GM23248 (cell line): ENCODE data around the gene PRMT5. TPM values are rescaled to one million over a fixed set of nuclear protein-coding genes. Genes with fewer than 3 reads are reported as not detected.

Source experiments
- DNase-seq: peaks from one replicate; pipeline ENCODE4 v3.0.0-alpha.2; 2015
- H2AFZ ChIP-seq: fragments of 200-600 bp; sonication (generic); 2 replicates; pipeline ENCODE4 v1.6.1; 2016; ENCODE audit warnings: antibody characterized with exemption
- H3F3A ChIP-seq: fragments of 200-600 bp; sonication (generic); 2 replicates; pipeline ENCODE4 v1.6.1; 2016; ENCODE audit warnings: mild to moderate bottlenecking, antibody characterized with exemption, mixed run types; ENCODE audit not compliant: insufficient read depth
- H3K27ac ChIP-seq: fragments of 200-600 bp; sonication (generic); 2 replicates; pipeline ENCODE4 v1.5.1; 2016; ENCODE audit warnings: mild to moderate bottlenecking
- H3K27me3 ChIP-seq: fragments of 200-600 bp; sonication (generic); replicated peaks from 2 replicates; pipeline ENCODE4 v1.6.1; 2016; ENCODE audit warnings: mild to moderate bottlenecking; ENCODE audit not compliant: insufficient read depth
- H3K36me3 ChIP-seq: fragments of 200-600 bp; sonication (generic); 2 replicates; pipeline ENCODE4 v1.6.1; 2016; ENCODE audit warnings: low read depth, mild to moderate bottlenecking
- H3K4me1 ChIP-seq: fragments of 200-600 bp; sonication (generic); 2 replicates; pipeline ENCODE4 v1.6.1; 2016; ENCODE audit warnings: mild to moderate bottlenecking; ENCODE audit not compliant: insufficient read depth
- H3K4me2 ChIP-seq: fragments of 200-600 bp; sonication (generic); one replicate; pipeline ENCODE4 v1.6.1; 2016; ENCODE audit warnings: mild to moderate bottlenecking; ENCODE audit not compliant: unreplicated experiment
- H3K4me3 ChIP-seq: fragments of 200-600 bp; sonication (generic); 2 replicates; pipeline ENCODE4 v1.5.1; 2016; ENCODE audit warnings: mild to moderate bottlenecking
- H3K79me2 ChIP-seq: fragments of 200-600 bp; sonication (generic); 2 replicates; pipeline ENCODE4 v1.6.1; 2016; ENCODE audit warnings: mild to moderate bottlenecking; ENCODE audit not compliant: insufficient read depth
- H3K9ac ChIP-seq: fragments of 200-600 bp; sonication (generic); 2 replicates; pipeline ENCODE4 v1.6.1; 2016; ENCODE audit warnings: mild to moderate bottlenecking
- H3K9me2 ChIP-seq: fragments of 200-600 bp; sonication (generic); 2 replicates; pipeline ENCODE4 v1.6.1; 2016; ENCODE audit warnings: mixed run types, mild to moderate bottlenecking, moderate library complexity; ENCODE audit not compliant: insufficient read depth
- H3K9me3 ChIP-seq: fragments of 200-600 bp; sonication (generic); one replicate; pipeline ENCODE4 v1.6.1; 2017; ENCODE audit warnings: low read depth
- H4K20me1 ChIP-seq: fragments of 200-600 bp; sonication (generic); 2 replicates; pipeline ENCODE4 v1.6.0; 2016; ENCODE audit not compliant: insufficient read depth
- EZH2 ChIP-seq: fragments of 200-600 bp; sonication (generic); IDR thresholded peaks from 2 replicates; pipeline ENCODE4 v1.6.1; 2018; ENCODE audit warnings: antibody characterized with exemption, mild to moderate bottlenecking; ENCODE audit not compliant: insufficient read depth, poor library complexity, severe bottlenecking
- EZH2phosphoT487 ChIP-seq: fragments of 200-600 bp; sonication (generic); IDR thresholded peaks from 2 replicates; pipeline ENCODE4 v1.6.1; 2018; ENCODE audit warnings: antibody characterized with exemption, moderate library complexity, mild to moderate bottlenecking, low read depth; ENCODE audit not compliant: insufficient read depth
- WGBS, 2 experiments: methylation state at CpG; one replicate each; pipeline ENCODE4 v1.1.6; 2015 to 2017; ENCODE audit warnings: low lambda C conversion rate in 2 of 2, low coverage in 1 of 2; ENCODE audit errors: missing lambda C conversion rate in 2 of 2; 5-methylcytosine and 5-hydroxymethylcytosine counted together
- in situ Hi-C: fragments of 300-500 bp; cut with MboI; formaldehyde crosslinking; loops from 2 replicates; pipeline ENCODE4 v1.15.0; 2020
- polyA plus RNA-seq: library from polyadenylated mRNA; unstranded; fragments of >200 nt; fragmentation: Nextera tagmentation; extraction: Ambion mirVana; gene quantifications from 2 replicates; pipeline ENCODE4 v1.2.1, GENCODE V29; 2016
- total RNA-seq: library from RNA; depleted of rRNA; stranded (reverse); fragments of >200 nt; shearing (Covaris generic); gene quantifications from 2 replicates; pipeline ENCODE4 v1.2.3, GENCODE V29; 2014

PRMT5 gene
- total and polyA plus RNA-seq, 2 experiments from 2014 or later, result 61.0 to 80.1 TPM

DNA sequence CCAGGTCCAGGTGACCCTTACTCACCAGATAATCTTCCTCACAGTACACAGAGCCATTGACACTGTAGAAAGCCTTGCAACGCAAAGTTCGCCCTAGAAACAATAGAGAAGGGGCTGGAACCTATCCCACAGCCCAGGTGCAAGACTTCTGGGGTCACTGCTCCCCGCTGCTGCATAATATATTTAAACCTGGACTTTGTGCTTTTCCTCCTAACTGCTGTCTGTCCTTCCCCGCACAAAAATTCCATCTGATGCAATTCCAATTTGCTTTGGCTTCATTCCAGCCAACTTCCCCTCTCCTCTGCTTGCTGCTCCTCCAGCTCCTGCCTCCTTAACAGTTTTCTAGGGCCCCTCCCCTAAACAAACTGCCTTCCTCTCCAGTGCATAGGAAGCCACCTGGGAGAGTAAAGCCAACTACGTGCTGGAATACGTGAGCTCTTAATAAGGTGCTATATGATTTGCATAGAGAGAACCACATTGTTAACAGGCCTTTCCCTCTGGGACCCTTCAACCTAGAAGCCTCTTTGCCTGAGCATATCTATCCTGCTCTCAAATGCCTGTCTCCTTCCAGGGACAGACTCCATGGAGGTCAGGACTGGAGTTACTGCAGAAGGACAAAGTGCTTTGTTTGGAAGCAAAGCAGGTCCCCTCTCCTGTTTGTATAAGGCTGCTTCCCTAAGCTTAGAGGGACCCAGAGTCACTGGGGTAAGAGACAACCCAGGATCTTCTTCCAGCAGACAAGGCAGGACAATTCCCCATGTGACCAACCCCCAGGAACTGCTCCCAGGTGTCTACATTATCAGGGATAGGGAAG lies 47.7 kb upstream of the PRMT5 start:
- peaks cover 28% of the 10 kb centered on the region for H3F3A ChIP-seq
- no peaks in the 10 kb centered on the region for H3K27me3 ChIP-seq
- H3K27ac ChIP-seq, result peak overlapping the region; percentile 51
- no peaks in the 10 kb centered on the region; the same call in 1 of the 2 replicates for H4K20me1 ChIP-seq
- DNase-seq, result peak; percentile 25
- WGBS, 2 experiments, result 76 to 78% methylated on average over 6 of the region's 6 CpGs
- H3K79me2 ChIP-seq, result peaks cover 41% of the 10 kb centered on the region
- peak overlapping the region; percentile 74 for H3K4me2 ChIP-seq
- peaks cover 40% of the 10 kb centered on the region for H3K4me1 ChIP-seq
- no peaks in the 10 kb centered on the region for H3K9me3 ChIP-seq
- peak overlapping the region; percentile 75; the same call in 1 of the 2 replicates for H3K4me3 ChIP-seq
- H2AFZ ChIP-seq, result no peak overlapping the region
- H3K9ac ChIP-seq, result peak overlapping the region; percentile 14; the same call in 1 of the 2 replicates
- TF ChIP-seq EZH2, result no peak
- no peak for TF ChIP-seq EZH2phosphoT487
- H3K36me3 ChIP-seq, result peaks cover 40% of the 10 kb centered on the region
- in situ Hi-C loops, result no loop called here
- H3K9me2 ChIP-seq, result no peaks in the 10 kb centered on the region

DNA sequence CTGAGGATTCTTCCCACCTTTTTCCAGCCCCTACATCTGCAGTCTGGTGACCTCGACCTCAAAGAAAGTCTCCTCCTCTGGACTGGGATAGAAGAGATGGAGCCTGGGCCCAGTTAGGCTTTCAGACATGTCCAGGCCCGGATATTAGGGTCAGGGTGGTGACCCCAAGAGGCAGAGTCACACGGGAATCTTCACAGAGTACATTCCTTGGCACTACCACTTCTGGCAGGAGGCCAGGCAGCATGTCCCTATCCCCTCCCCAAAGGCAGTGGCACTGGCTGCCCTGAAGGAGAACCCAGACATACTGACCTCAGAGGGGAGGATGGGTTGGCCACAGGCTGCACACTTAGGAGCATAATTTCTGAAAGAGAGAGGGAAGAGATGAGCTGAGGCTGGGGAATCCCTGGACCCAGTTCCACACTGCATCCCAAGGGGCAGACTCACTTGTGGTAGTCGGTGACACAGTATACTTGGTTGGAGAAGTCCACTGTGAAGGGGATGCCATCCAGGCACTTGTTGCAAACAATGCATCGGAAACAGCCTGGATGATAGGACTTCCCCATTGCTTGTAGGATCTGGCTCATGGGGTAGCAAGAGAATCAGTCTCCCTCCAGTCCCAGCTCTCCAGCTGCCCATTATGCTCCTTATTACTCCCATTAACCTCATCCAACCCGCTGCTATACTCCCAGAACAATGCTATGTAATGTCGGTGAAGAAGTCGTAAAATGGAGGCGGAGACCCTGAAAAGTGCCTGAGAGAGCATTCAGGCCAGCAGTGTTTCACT lies 45.5 kb upstream of the PRMT5 start:
- peaks cover 23% of the 10 kb centered on the region for H3K79me2 ChIP-seq
- in situ Hi-C loops, result no loop called here
- no peak overlapping the region for H3K27ac ChIP-seq
- 65 to 67% methylated on average over 9 of the region's 9 CpGs for WGBS, 2 experiments
- no peak overlapping the region for H3K9ac ChIP-seq
- no peak overlapping the region for H3K4me2 ChIP-seq
- no peaks in the 10 kb centered on the region for H3K27me3 ChIP-seq
- no peaks in the 10 kb centered on the region for H3K9me3 ChIP-seq
- H2AFZ ChIP-seq, result no peak overlapping the region
- peaks cover 21% of the 10 kb centered on the region for H3F3A ChIP-seq
- no peaks in the 10 kb centered on the region for H3K9me2 ChIP-seq
- H4K20me1 ChIP-seq, result no peaks in the 10 kb centered on the region; the same call in 1 of the 2 replicates
- H3K4me3 ChIP-seq, result no peak overlapping the region
- no peak for DNase-seq
- TF ChIP-seq EZH2, result no peak
- no peak for TF ChIP-seq EZH2phosphoT487
- peaks cover 48% of the 10 kb centered on the region for H3K36me3 ChIP-seq
- H3K4me1 ChIP-seq, result peaks cover 34% of the 10 kb centered on the region

DNA sequence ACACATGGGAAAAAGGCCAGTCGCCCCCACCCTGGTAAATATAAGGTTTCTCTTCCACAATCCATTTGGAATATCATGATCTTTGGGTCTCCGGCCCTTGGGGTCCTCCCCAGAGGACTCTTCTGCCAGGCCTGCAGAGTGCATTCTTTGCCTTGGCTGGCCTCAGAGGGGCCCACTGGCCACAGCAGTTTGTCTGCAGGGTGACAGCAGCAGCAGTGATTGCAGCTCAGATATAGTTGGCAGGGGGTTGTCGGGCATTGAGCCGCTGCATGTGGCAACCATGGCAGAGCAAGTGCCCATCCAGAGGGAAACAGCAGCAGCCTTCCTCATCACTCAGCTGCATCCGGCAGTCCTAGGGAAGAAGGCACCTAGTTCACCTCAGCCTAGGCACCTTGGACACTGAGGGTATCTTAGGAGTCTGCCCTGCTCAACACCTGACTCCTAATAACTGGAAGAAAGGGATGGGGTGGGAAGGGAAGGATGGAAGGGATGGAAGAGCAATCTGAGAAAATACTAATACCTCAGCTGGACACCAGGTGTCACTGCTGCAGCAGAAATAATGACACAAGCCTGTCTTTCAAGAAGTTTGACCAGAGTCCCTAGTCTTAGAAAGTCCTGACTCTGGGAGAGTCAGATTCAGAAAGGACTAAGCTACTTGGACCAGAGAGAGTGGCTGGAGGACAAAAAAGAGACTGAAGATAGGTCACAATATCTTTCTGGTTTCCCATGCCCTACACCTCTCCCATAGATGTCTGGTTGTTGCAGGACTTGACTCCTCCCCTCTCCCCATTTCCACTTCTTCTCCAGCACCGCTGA lies 44.2 kb upstream of the PRMT5 start:
- no peak overlapping the region for H3K27ac ChIP-seq

More for the DNA sequence above, 44.2 kb upstream of the PRMT5 start:
- no peak overlapping the region for H2AFZ ChIP-seq
- WGBS, 2 experiments, result 93 to 97% methylated on average over 6 of the region's 6 CpGs
- DNase-seq, result peak; percentile 69
- H3K9ac ChIP-seq, result no peak overlapping the region
- H3K27me3 ChIP-seq, result no peaks in the 10 kb centered on the region
- in situ Hi-C loops, result no loop called here
- H3K9me3 ChIP-seq, result no peaks in the 10 kb centered on the region
- H3K4me2 ChIP-seq, result no peak overlapping the region
- H3K79me2 ChIP-seq, result peaks cover 13% of the 10 kb centered on the region
- H3K36me3 ChIP-seq, result peaks cover 48% of the 10 kb centered on the region
- H3K4me1 ChIP-seq, result peaks cover 21% of the 10 kb centered on the region
- H3K9me2 ChIP-seq, result no peaks in the 10 kb centered on the region
- H3F3A ChIP-seq, result peaks cover 12% of the 10 kb centered on the region
- no peak overlapping the region for H3K4me3 ChIP-seq
- TF ChIP-seq EZH2, result no peak
- TF ChIP-seq EZH2phosphoT487, result no peak
- no peaks in the 10 kb centered on the region; the same call in 1 of the 2 replicates for H4K20me1 ChIP-seq
